ENCODE measurements around the gene RBMY1D. TPM values are rescaled to one million over a fixed set of nuclear protein-coding genes. Genes with fewer than 3 reads are reported as not detected.
"Not testable (repeated sequence)": the region's sequence is repeated elsewhere in the genome, so short reads cannot be mapped to it uniquely, and the experiment has no call there.

RBMY1D gene
- total RNA-seq: not detected

GRCh38 chrY:21894426-21894825 is at the start of gene RBMY1D:
RBMY1D (minus strand) TSS chrY:21894526; CDS start chrY:21892513, 2,013 bp downstream.
- H3K4me1 ChIP-seq; H3K9me3 ChIP-seq; H3K27ac ChIP-seq; H3K36me3 ChIP-seq; H3K27me3 ChIP-seq; intact Hi-C loops (cut with DNase I); DNase-seq (ENCODE audit: extremely low spot score in 2 of 2); H3K4me3 ChIP-seq: not testable (repeated sequence)

- DNase-seq (ENCODE audit: extremely low spot score in 2 of 2); H3K4me1 ChIP-seq; H3K4me3 ChIP-seq; H3K9me3 ChIP-seq; H3K27ac ChIP-seq; H3K27me3 ChIP-seq; intact Hi-C loops (cut with DNase I); H3K36me3 ChIP-seq: not testable (repeated sequence)
These were observed 23.6 kb upstream of the RBMY1D start, which contains the start of gene RBMY1E for GRCh38 chrY:21917932-21918331. RBMY1E (minus strand) TSS chrY:21918032; CDS start chrY:21916054, 1,978 bp downstream.

- H3K36me3 ChIP-seq; H3K4me1 ChIP-seq; DNase-seq (ENCODE audit: extremely low spot score in 2 of 2); H3K4me3 ChIP-seq; H3K27me3 ChIP-seq; H3K27ac ChIP-seq; intact Hi-C loops (cut with DNase I); H3K9me3 ChIP-seq: not testable (repeated sequence)
These were observed 24.8 kb downstream of the RBMY1D start for GRCh38 chrY:21869407-21870076.

DNA sequence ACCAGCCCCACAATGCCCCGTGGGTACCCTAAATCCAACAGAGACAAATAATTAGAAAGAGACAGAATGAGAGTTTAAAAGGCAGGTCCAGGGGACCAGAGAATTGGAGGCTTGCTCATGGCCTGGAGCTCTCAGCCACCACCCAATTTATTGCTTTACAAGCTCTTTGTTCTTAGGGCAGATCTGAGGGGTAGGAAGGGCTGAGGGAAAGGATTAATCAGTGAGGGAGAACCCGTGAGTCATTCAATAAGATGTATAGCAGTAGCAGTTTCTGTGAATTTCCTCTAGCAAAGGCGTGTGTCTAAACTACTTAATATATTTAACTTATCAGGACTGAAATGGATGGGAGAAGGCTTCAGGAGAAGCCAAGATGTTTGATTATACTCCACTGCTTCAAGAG is 48.8 kb downstream of the RBMY1D start:
- TF ChIP-seq POLR2A (IDR thresholded peaks at IDR 0.05) (no peak), CTCF (IDR thresholded peaks at IDR 0.05) (no peak), POLR2AphosphoS5 (IDR thresholded peaks at IDR 0.05; ENCODE audit: insufficient read depth in 1 of 2, low read depth in 1 of 2) (no peak)

GRCh38 chrY:21842090-21842489 is 52.2 kb downstream of the RBMY1D start:
- H3K36me3 ChIP-seq: no peaks in the 10 kb centered on the region
- no peaks in the 10 kb centered on the region for H3K27me3 ChIP-seq
- intact Hi-C loops (cut with DNase I): no loop called here
- DNase-seq (ENCODE audit: extremely low spot score in 2 of 2): no peak
- no peaks in the 10 kb centered on the region for H3K9me3 ChIP-seq
- H3K4me3 ChIP-seq: no peak overlapping the region
- no peaks in the 10 kb centered on the region for H3K4me1 ChIP-seq
- no peak overlapping the region for H3K27ac ChIP-seq
- no peak for TF ChIP-seq POLR2A (IDR thresholded peaks at IDR 0.05)
- TF ChIP-seq POLR2AphosphoS5 (IDR thresholded peaks at IDR 0.05; ENCODE audit: insufficient read depth in 1 of 2, low read depth in 1 of 2): no peak
- TF ChIP-seq CTCF (IDR thresholded peaks at IDR 0.05): no peak

More for the DNA sequence above, 48.8 kb downstream of the RBMY1D start:
- intact Hi-C loops (cut with DNase I): no loop called here
- no peaks in the 10 kb centered on the region for H3K4me1 ChIP-seq
- H3K27me3 ChIP-seq: no peaks in the 10 kb centered on the region
- no peak for DNase-seq (ENCODE audit: extremely low spot score in 2 of 2)
- H3K27ac ChIP-seq: no peak overlapping the region
- no peaks in the 10 kb centered on the region for H3K36me3 ChIP-seq
- no peak overlapping the region for H3K4me3 ChIP-seq
- H3K9me3 ChIP-seq: no peaks in the 10 kb centered on the region

GRCh38 chrY:21839489-21839888 is 54.8 kb downstream of the RBMY1D start:
- Histone ChIP-seq H3K4me3 (no peak overlapping the region), H3K4me1 (no peaks in the 10 kb centered on the region), H3K36me3 (no peaks in the 10 kb centered on the region), H3K27me3 (no peaks in the 10 kb centered on the region), H3K27ac (no peak overlapping the region), H3K9me3 (no peaks in the 10 kb centered on the region)
- no peak for DNase-seq (ENCODE audit: extremely low spot score in 2 of 2)
- no peak for TF ChIP-seq CTCF (IDR thresholded peaks at IDR 0.05)
- TF ChIP-seq POLR2AphosphoS5 (IDR thresholded peaks at IDR 0.05; ENCODE audit: insufficient read depth in 1 of 2, low read depth in 1 of 2): no peak
- no peak for TF ChIP-seq POLR2A (IDR thresholded peaks at IDR 0.05)
- intact Hi-C loops (cut with DNase I): no loop called here
